Astrocyte of the cerebellum (primary cell): ENCODE results near the gene HIRIP3.
A peak's percentile ranks its signal among the peaks of the same experiment; 100 is the strongest.
"Not testable (repeated sequence)": the region's sequence is repeated elsewhere in the genome, so short reads cannot be mapped to it uniquely, and the experiment has no call there.

ENCODE experiments used
- DNase-seq: peaks from one replicate; pipeline ENCODE4 v3.0.0-alpha.2; 2011; ENCODE audit warnings: low read depth
- H3K4me3 ChIP-seq: 2 replicates; pipeline ENCODE4 v1.5.1; 2011; ENCODE audit warnings: mild to moderate bottlenecking, low read depth, low read length, moderate library complexity
- CTCF ChIP-seq: IDR thresholded peaks from 2 replicates; pipeline ENCODE4 v1.5.1; 2012; ENCODE audit warnings: low read length, low read depth, moderate library complexity, mild to moderate bottlenecking; ENCODE audit errors: missing control alignments
- in situ Hi-C: cut with HindIII; loops from 2 replicates; pipeline ENCODE4 v1.10.0; 2017; ENCODE audit warnings: low sequenced_read_pairs

HIRIP3 gene, protein sequence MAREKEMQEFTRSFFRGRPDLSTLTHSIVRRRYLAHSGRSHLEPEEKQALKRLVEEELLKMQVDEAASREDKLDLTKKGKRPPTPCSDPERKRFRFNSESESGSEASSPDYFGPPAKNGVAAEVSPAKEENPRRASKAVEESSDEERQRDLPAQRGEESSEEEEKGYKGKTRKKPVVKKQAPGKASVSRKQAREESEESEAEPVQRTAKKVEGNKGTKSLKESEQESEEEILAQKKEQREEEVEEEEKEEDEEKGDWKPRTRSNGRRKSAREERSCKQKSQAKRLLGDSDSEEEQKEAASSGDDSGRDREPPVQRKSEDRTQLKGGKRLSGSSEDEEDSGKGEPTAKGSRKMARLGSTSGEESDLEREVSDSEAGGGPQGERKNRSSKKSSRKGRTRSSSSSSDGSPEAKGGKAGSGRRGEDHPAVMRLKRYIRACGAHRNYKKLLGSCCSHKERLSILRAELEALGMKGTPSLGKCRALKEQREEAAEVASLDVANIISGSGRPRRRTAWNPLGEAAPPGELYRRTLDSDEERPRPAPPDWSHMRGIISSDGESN

GRCh38 chr16:29995324-29995910, at the start of gene HIRIP3:
Gene HIRIP3 (minus strand): TSS chr16:29995617. CDS start chr16:29995605, 12 bp downstream.
- in situ Hi-C loops, result no loop called here
- TF ChIP-seq CTCF, result no peak
- DNase-seq, result peak; percentile 39
- peak within 1 kb of the TSS; percentile 93 for H3K4me3 ChIP-seq

- no peak overlapping the region for H3K4me3 ChIP-seq
- no peak for DNase-seq
- peak; percentile 43 for TF ChIP-seq CTCF
- in situ Hi-C loops, result no loop called here
Measured at GRCh38 chr16:30041841-30042240, 46.4 kb upstream of the HIRIP3 start.

GRCh38 chr16:30040690-30041089, 45.3 kb upstream of the HIRIP3 start:
- in situ Hi-C loops, H3K4me3 ChIP-seq, DNase-seq: not testable (repeated sequence)

- no peak overlapping the region for H3K4me3 ChIP-seq
- TF ChIP-seq CTCF, result no peak
- no peak for DNase-seq
- in situ Hi-C loops, result no loop called here
Measured at GRCh38 chr16:30040221-30040620, 44.8 kb upstream of the HIRIP3 start.

DNA sequence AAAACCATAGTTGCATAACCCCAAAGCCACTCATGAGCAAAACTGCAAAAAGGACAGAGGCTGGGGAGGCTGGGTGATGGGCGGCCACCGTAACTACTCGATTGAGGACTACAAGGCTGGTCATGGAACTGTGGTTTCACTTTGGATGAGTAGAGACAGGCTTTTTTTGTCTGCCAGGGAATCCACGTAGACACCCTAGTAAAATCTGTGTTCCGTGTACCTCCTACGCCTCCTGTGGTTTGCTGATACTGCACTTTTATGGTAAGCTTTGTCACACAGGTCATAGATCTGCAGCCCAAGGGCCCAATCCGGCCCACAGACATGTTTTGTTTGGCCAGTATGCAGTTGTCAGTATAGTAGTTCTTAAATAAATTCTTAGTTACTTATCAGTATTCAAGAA, 37.9 kb upstream of the HIRIP3 start:
- no peak overlapping the region for H3K4me3 ChIP-seq
- no peak for TF ChIP-seq CTCF
- in situ Hi-C loops, result no loop called here
- no peak for DNase-seq

- peak; percentile 37 for DNase-seq
- in situ Hi-C loops, result no loop called here
- H3K4me3 ChIP-seq, result no peak overlapping the region
- peak; percentile 83 for TF ChIP-seq CTCF
Measured at GRCh38 chr16:30032083-30032819, 36.8 kb upstream of the HIRIP3 start.
